Measurements from ENCODE around the gene AGER.
"Not testable (repeated sequence)": the region's sequence is repeated elsewhere in the genome, so short reads cannot be mapped to it uniquely, and the experiment has no call there.

The AGER gene

DNA sequence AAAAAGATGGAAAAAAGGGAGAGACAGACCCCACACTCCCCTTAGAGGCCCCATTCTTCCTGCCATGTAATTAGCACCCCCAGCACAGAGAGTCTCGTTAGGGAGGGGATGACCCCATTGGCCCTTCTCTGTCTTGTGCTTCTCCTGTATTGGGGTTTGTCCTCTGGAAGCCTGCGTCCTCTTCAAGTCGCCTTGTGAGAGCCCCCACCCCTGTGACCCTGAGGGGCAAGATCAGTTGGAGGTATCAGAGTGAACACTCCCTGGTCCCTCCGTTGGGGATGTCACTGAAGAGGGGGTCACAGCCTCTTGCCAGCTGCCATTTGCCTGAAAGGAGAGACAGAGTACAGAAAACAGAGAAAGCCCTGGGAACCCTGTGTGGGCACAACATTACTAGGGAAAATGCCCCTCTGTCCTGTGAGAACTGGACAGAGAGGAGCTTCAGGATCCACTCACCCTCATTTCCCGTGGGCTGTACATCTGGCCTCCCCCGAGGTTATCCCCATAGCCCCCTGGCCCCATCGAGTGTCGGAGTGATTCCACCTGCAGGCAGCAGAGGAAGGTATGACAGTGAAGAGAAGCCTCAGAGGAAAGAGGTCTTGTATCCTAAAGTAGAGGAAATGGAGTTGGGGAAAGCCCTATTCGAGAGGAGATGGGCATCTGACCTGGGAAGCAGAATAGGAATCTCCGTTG is 2.2 kb upstream of the AGER start:
- DNase-seq (ENCODE audit: low spot score), result not testable (repeated sequence)

DNA sequence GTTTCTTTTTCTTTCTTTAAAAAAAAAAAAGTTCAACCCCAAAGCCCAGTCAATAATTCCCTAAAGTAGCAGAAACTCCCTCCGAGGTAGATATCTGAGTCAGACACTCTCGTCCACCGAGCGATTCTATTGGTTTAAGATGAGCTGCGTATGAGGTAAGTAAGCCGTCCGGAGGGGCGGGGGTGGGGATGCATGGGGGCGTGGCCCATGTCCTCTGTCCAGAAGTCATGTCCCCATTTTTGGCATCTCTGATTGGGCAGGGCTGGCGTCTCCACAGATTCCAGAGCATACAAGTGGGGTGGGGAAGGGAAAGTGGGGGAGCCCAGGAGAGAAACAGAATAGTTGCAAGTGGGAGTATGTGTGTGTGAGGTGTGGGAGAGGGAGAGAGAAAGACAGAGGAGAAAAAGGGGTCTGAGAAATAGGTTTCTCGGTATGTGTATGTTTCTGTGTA is 1.7 kb upstream of the AGER start:
- peak; percentile 93 for DNase-seq (ENCODE audit: low spot score)

DNA sequence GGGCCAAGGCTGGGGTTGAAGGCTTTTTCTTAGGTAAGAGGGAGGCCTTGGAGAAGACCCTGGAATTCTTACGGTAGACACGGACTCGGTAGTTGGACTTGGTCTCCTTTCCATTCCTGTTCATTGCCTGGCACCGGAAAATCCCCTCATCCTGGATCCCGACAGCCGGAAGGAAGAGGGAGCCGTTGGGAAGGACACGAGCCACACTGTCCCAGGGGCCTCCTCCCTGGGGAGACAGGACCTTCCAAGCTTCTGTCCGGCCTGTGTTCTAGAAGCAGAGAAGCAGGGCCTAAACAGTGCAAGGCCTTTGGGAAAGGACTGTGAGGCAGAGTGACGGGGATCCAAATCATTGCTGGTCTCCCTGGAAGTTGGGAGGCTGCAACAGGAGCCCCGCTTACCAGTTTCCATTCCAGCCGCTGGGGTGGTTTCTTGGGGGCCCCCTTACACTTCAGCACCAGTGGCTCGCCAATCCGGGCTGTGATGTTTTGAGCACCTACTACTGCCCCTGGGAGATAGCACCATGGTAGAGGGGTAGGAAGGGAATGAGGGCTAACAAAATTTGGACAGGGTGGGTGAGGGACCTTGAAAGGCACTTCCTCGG is 470 bp downstream of the AGER start:
- DNase-seq (ENCODE audit: low spot score), result no peak

DNA sequence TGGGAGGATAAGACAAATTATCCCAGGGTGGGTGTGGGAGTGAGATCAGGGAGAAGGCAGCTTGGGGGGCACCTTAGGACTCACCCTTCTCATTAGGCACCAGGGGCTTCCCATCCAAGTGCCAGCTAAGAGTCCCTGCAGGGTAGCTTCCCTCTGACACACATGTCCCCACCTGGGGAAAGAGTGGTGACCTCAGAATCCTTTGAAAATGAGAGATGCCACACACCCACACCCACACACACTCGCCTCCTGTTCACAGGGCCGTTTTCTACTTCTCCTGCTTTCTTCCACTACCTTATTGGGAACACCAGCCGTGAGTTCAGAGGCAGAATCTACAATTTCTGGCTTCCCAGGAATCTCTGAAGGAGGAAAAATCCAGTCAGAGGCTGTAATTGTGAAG is 1.0 kb downstream of the AGER start:
- no peak for DNase-seq (ENCODE audit: low spot score)

DNA sequence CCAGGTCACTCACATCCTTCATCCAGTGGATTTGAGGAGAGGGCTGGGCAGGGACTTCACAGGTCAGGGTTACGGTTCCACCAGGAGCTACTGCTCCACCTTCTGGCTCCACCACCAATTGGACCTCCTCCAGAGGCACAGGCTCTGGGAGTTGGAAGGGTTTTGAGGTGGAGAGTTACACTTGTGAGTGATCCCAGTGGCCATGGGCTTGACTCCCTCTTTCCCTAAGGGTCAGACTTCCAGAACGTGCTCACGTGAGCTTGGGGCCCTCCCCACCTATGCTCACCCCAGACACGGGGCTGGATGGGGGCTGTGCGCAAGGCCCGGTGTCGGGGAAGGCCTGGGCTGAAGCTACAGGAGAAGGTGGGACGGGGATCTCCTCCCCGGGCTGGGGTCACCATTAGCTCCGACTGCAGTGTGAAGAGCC is 1.5 kb downstream of the AGER start:
- no peak for DNase-seq (ENCODE audit: low spot score)

DNA sequence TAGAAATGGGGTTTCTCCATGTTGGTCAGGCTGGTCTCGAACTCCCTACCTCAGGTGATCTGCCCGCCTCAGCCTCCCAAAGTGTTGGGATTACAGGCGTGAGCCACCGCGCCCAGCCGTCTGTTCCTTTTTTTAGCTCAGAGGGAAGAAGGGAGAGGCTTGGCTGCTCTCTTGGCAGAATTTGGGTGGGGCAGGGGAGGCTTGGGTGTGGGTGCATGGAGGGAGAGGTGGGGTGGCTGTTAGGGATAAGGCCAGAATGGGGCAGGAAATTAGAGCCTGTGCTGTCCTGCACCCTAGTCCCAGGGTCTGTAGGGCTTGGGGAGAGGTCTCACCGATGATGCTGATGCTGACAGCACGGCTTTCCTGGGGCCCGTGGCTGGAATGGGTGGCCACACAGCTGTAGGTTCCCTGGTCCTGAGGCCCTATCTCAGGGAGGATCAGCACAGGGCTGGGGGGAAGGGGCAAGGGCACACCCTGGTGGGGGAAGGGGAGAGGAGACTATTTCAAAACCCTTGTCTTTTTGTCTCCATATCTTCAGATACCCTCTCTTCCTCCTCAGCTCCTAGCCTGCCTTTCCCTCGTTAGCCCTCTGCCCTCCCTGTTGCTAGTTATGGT is 2.0 kb downstream of the AGER start:
- DNase-seq (ENCODE audit: low spot score), result no peak

DNA sequence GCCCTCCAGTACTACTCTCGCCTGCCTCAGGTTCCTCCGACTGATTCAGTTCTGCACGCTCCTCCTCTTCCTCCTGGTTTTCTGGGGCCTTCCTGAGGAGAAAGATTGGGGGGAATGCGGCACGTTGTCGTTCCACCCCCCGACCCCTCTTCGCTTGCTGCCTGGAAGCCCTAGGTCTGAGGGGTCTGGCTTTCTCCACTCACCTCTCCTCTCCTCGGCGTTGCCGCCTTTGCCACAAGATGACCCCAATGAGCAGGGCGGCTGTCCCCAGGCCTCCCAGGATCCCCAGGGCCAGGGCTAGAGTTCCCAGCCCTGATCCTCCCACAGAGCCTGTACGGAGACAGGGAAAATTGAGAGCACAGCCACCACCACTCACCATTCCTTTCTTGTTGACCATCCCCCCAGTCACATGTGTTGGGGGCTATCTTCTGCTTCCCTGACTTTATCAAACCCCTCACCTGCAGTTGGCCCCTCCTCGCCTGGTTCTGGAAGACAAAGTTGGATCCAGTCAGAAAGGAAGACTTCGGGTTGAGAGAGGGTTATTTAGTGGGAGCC is 2.8 kb downstream of the AGER start:
- no peak for DNase-seq (ENCODE audit: low spot score)

DNA sequence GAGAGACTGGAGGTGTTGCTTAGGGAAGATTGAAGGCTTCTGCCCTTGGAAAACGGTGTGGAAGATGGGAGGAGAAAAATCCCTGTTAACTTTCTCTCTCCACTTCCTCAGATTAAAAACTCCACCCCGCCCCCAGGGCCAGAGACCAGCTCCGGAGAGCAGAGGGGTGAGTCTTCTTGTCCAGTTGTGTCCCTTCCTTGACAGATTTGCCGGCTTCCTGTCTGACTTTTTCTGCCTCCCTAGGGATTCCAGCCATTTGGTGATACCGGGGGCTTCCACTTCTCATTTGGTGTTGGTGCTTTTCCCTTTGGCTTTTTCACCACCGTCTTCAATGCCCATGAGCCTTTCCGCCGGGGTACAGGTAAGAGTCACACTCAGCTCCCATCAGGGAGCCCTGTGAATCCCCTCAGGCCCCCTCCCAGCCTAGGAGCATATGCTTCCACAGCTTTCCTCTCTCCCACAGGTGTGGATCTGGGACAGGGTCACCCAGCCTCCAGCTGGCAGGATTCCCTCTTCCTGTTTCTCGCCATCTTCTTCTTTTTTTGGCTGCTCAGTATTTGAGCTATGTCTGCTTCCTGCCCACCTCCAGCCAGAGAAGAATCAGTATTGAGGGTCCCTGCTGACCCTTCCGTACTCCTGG is 4.2 kb downstream of the AGER start:
- no peak for DNase-seq (ENCODE audit: low spot score)

DNA sequence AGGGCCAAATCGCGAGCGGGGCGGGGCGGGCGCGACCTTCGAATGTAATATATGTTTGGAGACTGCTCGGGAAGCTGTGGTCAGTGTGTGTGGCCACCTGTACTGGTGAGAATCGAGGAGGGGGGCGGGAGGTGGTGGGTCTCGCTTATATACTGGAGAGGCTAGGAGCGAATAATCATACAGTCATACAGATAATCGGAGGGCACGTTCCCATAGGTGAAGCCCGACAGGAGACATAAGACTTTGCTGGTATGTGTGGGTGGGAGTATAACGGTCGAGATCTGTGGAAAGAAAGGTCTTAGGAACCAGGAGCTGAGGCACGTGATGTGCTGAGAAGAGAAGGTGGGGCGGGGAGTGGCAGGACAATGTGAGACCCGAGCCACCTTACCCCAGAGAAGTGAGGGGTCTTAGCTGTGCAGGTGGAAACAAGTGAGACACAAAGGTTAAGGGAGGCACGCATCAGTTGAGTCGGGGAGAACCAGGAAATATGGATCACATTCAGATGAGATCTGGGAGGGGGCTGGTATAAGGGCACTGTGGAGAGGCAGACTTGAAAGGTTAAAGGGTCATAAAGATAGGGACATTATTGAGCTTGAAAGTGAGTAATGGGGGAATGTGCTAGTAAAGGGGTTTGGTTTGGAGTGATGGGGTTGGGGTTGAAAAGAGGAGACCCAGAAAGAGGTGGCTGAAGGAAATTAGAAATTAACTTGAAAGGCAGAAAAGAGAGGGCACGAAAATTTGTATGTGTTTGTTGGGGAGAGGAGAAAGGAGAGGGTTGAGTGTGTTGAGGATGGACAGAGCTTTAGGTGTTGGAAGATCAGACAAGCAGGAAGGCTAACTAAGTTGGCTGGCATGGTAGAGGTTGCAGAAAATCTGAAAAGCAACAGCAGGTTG is 5.3 kb downstream of the AGER start:
- peak; percentile 18 for DNase-seq (ENCODE audit: low spot score)

DNA sequence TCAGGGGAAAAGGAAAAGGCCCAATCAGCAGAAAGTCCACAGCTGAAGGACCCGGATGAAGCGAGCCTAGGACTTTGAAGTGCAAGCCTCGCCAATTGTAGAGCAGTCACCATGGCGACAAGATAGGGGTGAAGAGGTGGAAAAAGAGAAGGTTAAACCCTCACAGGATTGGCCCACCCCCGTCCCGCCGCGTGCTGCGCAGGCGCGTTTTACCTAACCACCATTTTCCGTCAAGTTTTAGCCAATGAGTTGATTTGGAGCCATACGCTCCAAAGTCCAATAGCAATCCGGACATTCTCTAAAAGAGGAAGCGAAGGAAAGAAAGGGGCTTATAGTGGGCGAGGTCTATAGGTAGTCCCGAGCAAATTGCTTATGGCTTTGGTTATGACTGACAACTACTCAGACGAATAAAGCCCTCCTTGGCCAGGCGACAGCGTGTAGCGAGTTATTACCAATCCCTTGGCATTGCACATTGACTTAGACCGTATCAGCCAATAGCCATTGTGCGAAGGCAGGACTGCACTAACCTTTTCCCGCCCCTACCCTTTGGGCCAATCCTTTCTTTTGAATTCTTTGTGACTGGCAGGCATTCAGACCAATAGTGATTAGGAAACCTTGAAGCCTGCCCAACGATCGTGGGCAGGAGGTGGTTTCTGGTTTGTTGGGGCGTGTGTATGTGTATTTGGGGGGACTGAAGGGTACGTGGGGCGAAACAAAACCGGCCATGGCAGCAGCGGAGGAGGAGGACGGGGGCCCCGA is 6.1 kb downstream of the AGER start, which contains the start of gene RNF5:
Gene RNF5 (plus strand): TSS at position 618 of the 759 bp plus-strand sequence. CDS start 107 bp downstream, at position 725.
- DNase-seq (ENCODE audit: low spot score), result peak; percentile 100

DNA sequence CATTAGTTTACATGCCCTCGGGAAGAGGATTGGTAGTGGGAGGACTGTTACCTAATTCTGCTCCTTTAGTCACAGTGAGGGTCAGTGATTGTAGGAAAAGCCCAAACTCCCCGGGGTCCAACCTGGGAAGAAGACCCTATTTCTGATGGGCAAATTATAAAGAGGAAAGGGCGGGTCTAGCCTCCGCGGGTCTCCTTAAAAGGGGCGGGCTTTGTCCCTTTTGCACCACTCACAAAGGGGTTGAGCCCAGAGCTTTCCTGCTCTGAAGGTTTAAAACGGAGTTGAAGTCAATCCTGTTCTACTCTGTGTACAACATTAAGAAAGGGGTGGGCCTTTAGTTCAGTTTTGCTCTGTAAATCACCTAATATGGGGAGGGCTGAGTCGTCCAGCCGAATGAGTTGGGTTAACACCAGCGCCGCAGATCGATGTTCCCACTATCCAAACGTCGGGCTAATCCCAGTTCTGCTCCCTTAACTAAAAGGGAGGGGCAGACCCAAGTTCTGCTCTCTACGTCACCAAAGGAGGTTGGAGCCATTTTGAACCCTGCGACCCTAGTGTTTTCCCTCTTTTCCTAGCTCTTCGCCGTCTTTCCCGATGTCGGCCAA is 6.8 kb downstream of the AGER start:
- no peak for DNase-seq (ENCODE audit: low spot score)

DNA sequence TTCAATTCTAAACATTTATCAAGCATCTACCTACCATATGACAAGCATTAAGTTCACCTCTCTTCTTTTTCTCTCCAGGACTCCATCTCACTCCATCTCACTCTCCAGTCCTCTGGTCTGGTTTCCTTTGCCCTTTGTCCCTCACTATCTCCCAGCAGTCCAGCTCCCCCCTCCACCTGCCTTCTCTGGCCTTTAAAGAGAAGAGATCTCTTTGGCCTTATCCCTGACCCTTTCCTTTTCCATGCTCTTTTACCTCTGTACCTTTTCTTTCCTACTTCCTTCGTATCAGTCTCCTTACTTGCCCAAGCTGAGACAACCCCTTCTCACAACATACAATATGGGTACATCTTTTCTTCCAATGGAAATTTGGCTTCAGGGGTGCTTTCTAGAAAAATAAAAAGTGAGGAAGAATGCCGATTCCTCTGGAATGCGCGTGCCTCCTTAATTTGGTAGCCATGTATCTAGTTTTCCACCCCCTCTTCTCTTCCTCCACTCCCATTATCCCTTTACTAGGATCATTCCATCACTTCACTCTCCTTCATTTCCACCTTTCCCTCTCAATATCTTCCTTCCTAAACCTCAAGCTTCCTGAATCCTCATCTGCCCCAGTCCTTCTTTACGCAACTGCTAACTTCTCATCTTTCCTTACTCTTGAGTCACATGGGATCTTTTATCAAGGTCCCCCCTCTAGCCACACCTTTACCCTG is 7.4 kb downstream of the AGER start:
- peak; percentile 71 for DNase-seq (ENCODE audit: low spot score)

DNA sequence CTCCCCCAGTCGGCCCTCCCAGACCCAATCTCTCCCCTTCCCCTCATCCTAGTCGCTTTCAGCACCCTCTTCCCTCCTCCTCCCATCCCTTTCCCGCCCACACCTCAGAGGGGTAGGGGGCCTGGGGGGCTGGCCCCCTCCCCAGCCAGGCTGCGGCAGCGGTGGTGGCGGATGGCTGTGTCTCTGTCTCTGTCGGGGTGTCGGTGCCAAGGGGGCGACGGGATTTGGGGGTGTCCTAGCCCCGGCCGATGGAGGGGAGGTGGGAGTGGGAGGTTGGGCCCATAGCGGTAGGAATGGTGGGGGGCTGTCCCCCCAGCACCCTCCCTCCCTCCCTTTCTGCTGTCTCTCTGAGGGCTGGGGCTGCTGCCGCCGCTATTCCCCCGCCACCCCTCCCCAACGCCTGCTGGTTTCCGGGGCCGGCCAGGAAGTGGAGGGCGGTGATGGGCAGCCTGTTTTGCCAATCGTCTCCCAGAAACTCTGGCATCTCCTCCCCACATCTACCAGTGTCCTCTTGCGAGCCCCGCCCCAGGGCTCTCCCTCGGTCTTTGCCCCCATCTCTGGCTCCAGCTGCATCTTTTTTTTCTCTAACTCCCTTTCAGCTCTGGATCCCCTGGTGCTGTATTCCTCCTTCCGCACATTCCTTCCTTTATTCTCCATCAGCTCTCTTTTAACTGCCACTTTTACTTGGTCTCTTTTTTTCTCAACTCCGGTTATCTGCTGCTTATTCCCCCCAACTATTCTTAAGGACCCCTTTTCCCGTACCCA is 8.2 kb downstream of the AGER start, which contains the start of gene AGPAT1:
Gene AGPAT1 (minus strand): TSS at position 374 of the 765 bp plus-strand sequence. CDS start 4,588 bp downstream, outside the sequence.
- peak; percentile 94 for DNase-seq (ENCODE audit: low spot score)

DNA sequence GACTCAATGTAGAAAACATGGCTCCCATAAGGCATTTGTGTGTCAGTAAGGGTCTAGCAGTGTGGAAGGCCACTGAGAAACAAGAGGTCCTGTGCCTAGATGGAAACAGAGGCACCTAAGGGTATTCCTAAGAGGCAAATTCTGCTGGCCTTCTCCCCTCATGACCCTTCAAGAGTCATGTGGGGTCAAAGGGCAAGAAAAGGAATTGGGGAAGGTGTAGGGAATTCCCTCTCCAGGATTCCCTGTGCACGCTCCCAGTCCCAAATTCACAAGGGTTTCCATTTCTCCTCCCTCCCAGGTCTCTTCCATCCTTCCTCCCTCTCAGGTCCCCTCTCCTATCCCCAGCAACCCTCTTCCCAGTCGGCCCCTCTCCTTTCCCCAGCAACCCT is 8.7 kb downstream of the AGER start:
- DNase-seq (ENCODE audit: low spot score), result no peak

DNA sequence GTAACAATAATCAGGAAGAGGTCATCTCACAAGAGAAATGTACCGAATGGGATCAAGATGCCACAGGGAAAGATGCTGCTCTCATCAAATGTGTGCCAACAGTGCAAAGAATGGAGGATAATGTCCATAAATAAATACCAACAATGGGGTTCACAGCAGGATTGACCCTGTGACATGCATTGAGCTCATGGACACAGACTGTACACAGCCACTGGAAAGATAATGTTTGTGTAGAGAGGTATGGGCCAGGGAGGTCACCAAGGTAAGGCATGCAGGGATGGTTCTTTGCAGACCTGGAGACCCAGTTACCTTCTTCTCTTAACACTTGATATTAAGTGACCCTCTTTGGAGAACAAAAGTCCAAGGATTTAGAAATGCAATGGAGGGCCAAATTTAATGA is 9.6 kb downstream of the AGER start:
- no peak for DNase-seq (ENCODE audit: low spot score)

DNA sequence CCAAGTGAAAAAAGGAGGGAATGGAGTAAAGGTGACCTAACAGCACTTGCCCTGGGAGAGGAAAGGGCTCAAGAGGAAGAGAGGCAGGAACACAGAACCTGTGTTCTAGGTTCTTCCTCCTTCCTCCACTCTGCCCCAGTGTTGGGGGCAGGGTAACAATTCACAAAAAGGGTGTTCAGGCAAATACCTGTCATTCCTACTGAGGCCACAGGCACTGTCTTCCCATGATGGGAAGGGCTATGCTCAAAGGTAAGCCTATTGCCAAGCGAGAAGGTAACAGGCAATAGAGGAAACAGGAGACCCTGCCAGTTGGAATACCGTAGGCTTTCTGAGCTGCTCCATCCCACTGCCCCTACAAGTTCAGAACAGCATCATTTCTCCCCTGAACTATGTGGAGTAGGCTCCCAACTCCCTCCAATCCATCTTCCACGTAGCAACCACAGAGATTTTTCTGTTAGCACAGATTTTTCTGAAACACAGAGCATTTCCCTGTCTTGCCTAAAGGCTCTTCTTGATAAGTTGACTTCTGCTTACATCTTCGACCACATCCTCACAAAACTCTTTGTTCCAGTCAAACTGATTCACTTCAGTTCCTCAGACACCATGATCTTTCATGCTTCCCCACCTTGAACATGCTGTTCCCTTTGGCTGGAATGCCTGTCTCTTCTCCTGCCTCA is 10.9 kb downstream of the AGER start:
- DNase-seq (ENCODE audit: low spot score), result no peak

DNA sequence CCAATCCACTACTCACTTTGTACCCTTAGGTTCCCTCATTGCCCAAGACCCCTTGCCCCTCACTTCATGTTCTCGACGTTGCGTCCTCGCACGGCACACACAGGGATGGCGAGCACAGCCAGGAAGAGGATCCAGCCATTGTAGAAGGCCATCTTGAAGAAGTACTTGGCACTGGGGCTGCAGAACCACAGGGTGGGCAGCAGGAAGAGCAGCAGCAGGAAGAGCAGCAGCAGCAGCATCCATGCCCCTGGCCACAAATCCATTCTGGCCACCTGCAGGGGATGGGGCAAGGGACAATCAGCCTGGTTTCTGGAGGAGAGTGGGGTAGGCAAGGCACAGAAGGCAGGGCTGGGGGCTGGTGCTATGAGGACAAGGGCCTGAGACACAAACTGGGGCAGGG is 12.8 kb downstream of the AGER start:
- DNase-seq (ENCODE audit: low spot score), result no peak

DNA sequence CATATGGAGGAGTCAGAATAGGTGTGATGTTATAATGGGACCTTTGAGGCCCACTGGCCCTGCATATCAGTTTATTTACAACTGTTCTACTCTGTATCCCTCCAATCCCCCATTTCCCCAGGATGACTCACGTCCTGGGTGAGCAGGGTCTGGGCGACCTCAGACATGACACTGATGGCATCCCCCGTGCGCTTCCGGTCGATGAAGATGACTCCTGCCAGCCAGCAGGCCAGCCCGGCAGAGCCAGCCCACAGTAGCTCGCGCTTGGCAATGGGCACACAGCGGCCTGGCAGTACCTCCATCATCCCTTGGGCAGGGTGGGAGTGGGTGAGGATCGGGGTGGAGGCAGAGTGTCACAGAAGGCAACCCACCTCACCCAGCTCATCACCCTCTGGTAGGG is 13.8 kb downstream of the AGER start:
- DNase-seq (ENCODE audit: low spot score), result no peak
